Endothelial cell (in vitro differentiated cells): ENCODE measurements around the gene DLG1. TPM values are rescaled to one million over a fixed set of nuclear protein-coding genes. Genes with fewer than 3 reads are reported as not detected.
"Not testable (repeated sequence)": the region's sequence is repeated elsewhere in the genome, so short reads cannot be mapped to it uniquely, and the experiment has no call there.

Experiments
- DNase-seq: peaks from one replicate; pipeline ENCODE4 v3.0.0; 2021; ENCODE audit warnings: low spot score
- H3K27ac Mint-ChIP-seq: one replicate; pipeline ENCODE4 v1.8.0; 2021; ENCODE audit warnings: mixed read lengths, inconsistent platforms; ENCODE audit not compliant: unreplicated experiment
- H3K27me3 Mint-ChIP-seq: one replicate; pipeline ENCODE4 v1.8.0; 2021; ENCODE audit warnings: mild to moderate bottlenecking, moderate library complexity, mixed read lengths, inconsistent platforms; ENCODE audit not compliant: unreplicated experiment
- H3K36me3 Mint-ChIP-seq: one replicate; pipeline ENCODE4 v1.8.0; 2021; ENCODE audit warnings: mild to moderate bottlenecking, low read depth, mixed read lengths, inconsistent platforms; ENCODE audit not compliant: unreplicated experiment
- H3K4me1 Mint-ChIP-seq: one replicate; pipeline ENCODE4 v1.8.0; 2021; ENCODE audit warnings: mild to moderate bottlenecking, mixed read lengths, inconsistent platforms; ENCODE audit not compliant: unreplicated experiment
- H3K4me3 Mint-ChIP-seq: one replicate; pipeline ENCODE4 v1.8.0; 2021; ENCODE audit warnings: mild to moderate bottlenecking, mixed read lengths, inconsistent platforms; ENCODE audit not compliant: unreplicated experiment
- H3K9me3 Mint-ChIP-seq: one replicate; pipeline ENCODE4 v1.8.0; 2021; ENCODE audit warnings: mixed read lengths, inconsistent platforms; ENCODE audit not compliant: unreplicated experiment
- CTCF ChIP-seq: fragments of 200-600 bp; sonication (generic); IDR thresholded peaks from one replicate; pipeline ENCODE4 v1.5.0; 2021; ENCODE audit warnings: antibody characterized with exemption; ENCODE audit not compliant: unreplicated experiment
- total RNA-seq: library from RNA; stranded (reverse); fragmentation: NEBNext Ultra II Directional; extraction: Animal tissue kit (Norgen Biotek cat#: 25700); gene quantifications from one replicate; pipeline ENCODE4 v1.2.1, GENCODE V29; 2021; ENCODE audit not compliant: unreplicated experiment

Gene DLG1
- total RNA-seq, 1 donor from 2014 or later = 75.5 TPM

- no peak for TF ChIP-seq CTCF
- H3K27ac Mint-ChIP-seq = no peak overlapping the region
- no peak overlapping the region for H3K4me3 Mint-ChIP-seq
- H3K9me3 Mint-ChIP-seq = no peaks in the 10 kb centered on the region
- DNase-seq = no peak
- H3K4me1 Mint-ChIP-seq = no peaks in the 10 kb centered on the region
- H3K27me3 Mint-ChIP-seq = no peaks in the 10 kb centered on the region
- no peaks in the 10 kb centered on the region for H3K36me3 Mint-ChIP-seq
Observed at GRCh38 chr3:197197334-197197733, 101.1 kb downstream of the DLG1 start.

- Mint-ChIP-seq H3K4me3 (no peak overlapping the region), H3K27me3 (no peaks in the 10 kb centered on the region), H3K27ac (no peak overlapping the region), H3K4me1 (no peaks in the 10 kb centered on the region), H3K9me3 (no peaks in the 10 kb centered on the region), H3K36me3 (no peaks in the 10 kb centered on the region)
- TF ChIP-seq CTCF = no peak
- DNase-seq = no peak
Observed at GRCh38 chr3:197196192-197196591, 102.2 kb downstream of the DLG1 start.

GRCh38 chr3:197195326-197195725 is 103.1 kb downstream of the DLG1 start:
- no peak overlapping the region for H3K4me3 Mint-ChIP-seq
- H3K4me1 Mint-ChIP-seq = no peaks in the 10 kb centered on the region
- DNase-seq = no peak
- no peaks in the 10 kb centered on the region for H3K36me3 Mint-ChIP-seq
- H3K27me3 Mint-ChIP-seq = no peaks in the 10 kb centered on the region
- H3K27ac Mint-ChIP-seq = no peak overlapping the region
- H3K9me3 Mint-ChIP-seq = no peaks in the 10 kb centered on the region
- TF ChIP-seq CTCF = no peak

- not testable (repeated sequence) for H3K27me3 Mint-ChIP-seq, H3K36me3 Mint-ChIP-seq, DNase-seq, H3K9me3 Mint-ChIP-seq, H3K4me3 Mint-ChIP-seq, H3K4me1 Mint-ChIP-seq, H3K27ac Mint-ChIP-seq
Observed at GRCh38 chr3:197193759-197194158, 104.7 kb downstream of the DLG1 start.

- DNase-seq = no peak
- Mint-ChIP-seq H3K4me3 (no peak overlapping the region), H3K27ac (no peak overlapping the region), H3K27me3 (no peaks in the 10 kb centered on the region), H3K9me3 (no peaks in the 10 kb centered on the region), H3K4me1 (no peaks in the 10 kb centered on the region), H3K36me3 (no peaks in the 10 kb centered on the region)
- no peak for TF ChIP-seq CTCF
Observed at GRCh38 chr3:197191897-197192296, 106.5 kb downstream of the DLG1 start.

- H3K4me3 Mint-ChIP-seq = no peak overlapping the region
- no peak for TF ChIP-seq CTCF
- no peak for DNase-seq
- no peaks in the 10 kb centered on the region for H3K4me1 Mint-ChIP-seq
- no peaks in the 10 kb centered on the region for H3K27me3 Mint-ChIP-seq
- H3K9me3 Mint-ChIP-seq = no peaks in the 10 kb centered on the region
- no peaks in the 10 kb centered on the region for H3K36me3 Mint-ChIP-seq
- H3K27ac Mint-ChIP-seq = peak overlapping the region; percentile 15
Observed at GRCh38 chr3:197189623-197190022, 108.8 kb downstream of the DLG1 start.
